ENCODE data around the gene BCS1L. TPM values are rescaled to one million over a fixed set of nuclear protein-coding genes. Genes with fewer than 3 reads are reported as not detected.

Gene BCS1L
- total and polyA plus RNA-seq, 2 of the 8 experiments (the other 6 are each of a cell fraction or from before 2014, with no cell fraction given): 23.7 to 37.1 TPM

DNA sequence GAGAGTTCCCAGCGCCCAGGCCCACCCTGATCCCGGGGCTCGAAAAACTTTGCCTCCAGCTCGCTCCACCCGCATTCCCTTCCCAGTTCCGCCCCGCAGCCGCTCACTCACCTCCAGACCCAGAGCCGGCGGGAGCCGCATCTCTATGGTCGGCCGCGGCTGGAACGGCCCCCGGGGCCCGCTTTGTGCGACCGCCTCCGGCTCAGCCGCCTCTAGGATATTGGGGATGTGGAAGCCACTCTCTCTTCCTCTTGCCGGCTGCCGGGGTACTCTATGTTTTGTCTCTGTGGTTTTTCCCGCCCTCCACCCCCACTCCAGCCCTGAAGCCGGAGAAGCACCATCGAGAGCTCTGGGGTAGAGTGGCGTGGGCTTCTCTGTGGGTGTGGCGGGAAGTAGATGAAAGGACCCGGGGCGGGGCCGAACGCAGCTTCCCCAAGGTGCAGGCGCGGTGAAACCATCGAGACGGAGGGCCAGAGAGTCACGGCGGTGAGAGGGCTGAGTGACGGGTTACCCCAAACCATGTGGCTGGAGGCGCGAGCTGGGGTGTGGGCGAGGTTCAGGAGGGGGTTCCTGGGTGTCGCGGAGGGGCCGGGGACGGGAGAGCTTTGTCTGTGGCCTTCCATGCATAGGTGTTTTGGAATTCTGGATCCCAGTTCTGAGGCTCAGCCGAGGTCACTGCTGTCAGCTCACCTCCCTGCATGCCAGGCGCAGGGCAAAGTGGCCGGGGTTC, at the start of gene BCS1L, which contains the start of gene ZNF142 (continued):
- TF ChIP-seq CHD7 (IDR thresholded peaks at IDR 0.05; ENCODE audit: insufficient replicate concordance, low read length) (no peak), CREB1 (IDR thresholded peaks at IDR 0.05) (no peak; the same call in 1 of the 2 replicates), KDM1A (IDR thresholded peaks at IDR 0.05; ENCODE audit: borderline replicate concordance, low read length) (no peak), SAP30 (IDR thresholded peaks at IDR 0.05; ENCODE audit: insufficient read depth, insufficient replicate concordance, low read length) (peak; percentile 98), RBBP5 (IDR thresholded peaks at IDR 0.05; ENCODE audit: borderline replicate concordance, low read depth, low read length) (no peak), TEAD4 (IDR thresholded peaks at IDR 0.05; ENCODE audit: low read depth, low read length) (no peak), BACH1 (IDR thresholded peaks at IDR 0.05; ENCODE audit: low read length) (peak; percentile 76), TAF1 (IDR thresholded peaks at IDR 0.05; ENCODE audit: low read depth, low read length) (peak; percentile 85)
- TF ChIP-seq, protein P1, sequence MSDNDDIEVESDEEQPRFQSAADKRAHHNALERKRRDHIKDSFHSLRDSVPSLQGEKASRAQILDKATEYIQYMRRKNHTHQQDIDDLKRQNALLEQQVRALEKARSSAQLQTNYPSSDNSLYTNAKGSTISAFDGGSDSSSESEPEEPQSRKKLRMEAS (IDR thresholded peaks at IDR 0.05): peak; percentile 96
- TF ChIP-seq, protein P2, sequence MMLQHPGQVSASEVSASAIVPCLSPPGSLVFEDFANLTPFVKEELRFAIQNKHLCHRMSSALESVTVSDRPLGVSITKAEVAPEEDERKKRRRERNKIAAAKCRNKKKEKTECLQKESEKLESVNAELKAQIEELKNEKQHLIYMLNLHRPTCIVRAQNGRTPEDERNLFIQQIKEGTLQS (IDR thresholded peaks at IDR 0.05; ENCODE audit: insufficient read depth, low read depth, low read length): no peak
